HEK293 (cell line): ENCODE data around the gene PPP1R1B.
A peak's percentile ranks its signal among the peaks of the same experiment; 100 is the strongest.

Experiments
- GLI4 ChIP-seq: fragments of 450-650 bp; formaldehyde crosslinking; IDR thresholded peaks from 2 replicates; pipeline ENCODE4 v1.5.1; 2016; ENCODE audit warnings: missing biosample characterization, missing genetic modification characterization
- KLF16 ChIP-seq: fragments of 450-650 bp; formaldehyde crosslinking; IDR thresholded peaks from 2 replicates; pipeline ENCODE4 v1.5.1; 2017; ENCODE audit warnings: missing biosample characterization, missing genetic modification characterization
- OVOL3 ChIP-seq: fragments of 450-650 bp; formaldehyde crosslinking; IDR thresholded peaks from 2 replicates; pipeline ENCODE4 v1.5.1; 2016; ENCODE audit warnings: missing biosample characterization, missing genetic modification characterization
- SCRT1 ChIP-seq: fragments of 450-650 bp; formaldehyde crosslinking; IDR thresholded peaks from 2 replicates; pipeline ENCODE4 v1.5.1; 2016; ENCODE audit warnings: missing biosample characterization, missing genetic modification characterization, borderline replicate concordance
- SCRT2 ChIP-seq: fragments of 450-650 bp; formaldehyde crosslinking; IDR thresholded peaks from 2 replicates; pipeline ENCODE4 v1.5.1; 2016; ENCODE audit warnings: missing biosample characterization, missing genetic modification characterization
- ZFHX2 ChIP-seq: fragments of 450-650 bp; formaldehyde crosslinking; conservative IDR thresholded peaks from 2 replicates; pipeline ENCODE4 v1.5.1; 2016; ENCODE audit warnings: missing biosample characterization, missing genetic modification characterization
- ZNF133 ChIP-seq: fragments of 450-650 bp; formaldehyde crosslinking; IDR thresholded peaks from 2 replicates; pipeline ENCODE4 v1.5.1; 2016; ENCODE audit warnings: missing biosample characterization, missing genetic modification characterization
- ZNF214 ChIP-seq: fragments of 450-650 bp; formaldehyde crosslinking; IDR thresholded peaks from 2 replicates; pipeline ENCODE4 v1.5.1; 2017; ENCODE audit warnings: missing biosample characterization, mild to moderate bottlenecking, missing genetic modification characterization, borderline replicate concordance
- ZNF350 ChIP-seq: fragments of 450-650 bp; formaldehyde crosslinking; IDR thresholded peaks from 2 replicates; pipeline ENCODE4 v1.5.0; 2017; ENCODE audit warnings: missing biosample characterization, mild to moderate bottlenecking, missing genetic modification characterization
- ZNF366 ChIP-seq: fragments of 450-650 bp; formaldehyde crosslinking; conservative IDR thresholded peaks from 2 replicates; pipeline ENCODE4 v1.5.1; 2016; ENCODE audit warnings: missing biosample characterization, missing genetic modification characterization
- ZNF37A ChIP-seq: fragments of 450-650 bp; IDR thresholded peaks from 2 replicates; pipeline ENCODE4 v1.5.1; 2018; ENCODE audit warnings: missing biosample characterization, missing genetic modification characterization
- ZNF423 ChIP-seq: fragments of 450-650 bp; formaldehyde crosslinking; IDR thresholded peaks from 2 replicates; pipeline ENCODE4 v1.5.1; 2016; ENCODE audit warnings: missing biosample characterization, missing genetic modification characterization
- ZNF473 ChIP-seq: fragments of 450-650 bp; formaldehyde crosslinking; IDR thresholded peaks from 2 replicates; pipeline ENCODE4 v1.5.1; 2017; ENCODE audit warnings: missing biosample characterization, missing genetic modification characterization
- ZNF548 ChIP-seq: fragments of 450-650 bp; formaldehyde crosslinking; IDR thresholded peaks from 2 replicates; pipeline ENCODE4 v1.5.1; 2016; ENCODE audit warnings: missing biosample characterization, missing genetic modification characterization
- ZNF585B ChIP-seq: fragments of 450-650 bp; formaldehyde crosslinking; IDR thresholded peaks from 2 replicates; pipeline ENCODE4 v1.5.1; 2016; ENCODE audit warnings: missing biosample characterization, missing genetic modification characterization
- ZNF664 ChIP-seq: fragments of 450-650 bp; formaldehyde crosslinking; IDR thresholded peaks from 2 replicates; pipeline ENCODE4 v1.5.1; 2016; ENCODE audit warnings: missing biosample characterization, missing genetic modification characterization
- ZNF791 ChIP-seq: fragments of 450-650 bp; formaldehyde crosslinking; IDR thresholded peaks from 2 replicates; pipeline ENCODE4 v1.5.1; 2016; ENCODE audit warnings: missing biosample characterization, missing genetic modification characterization
- ZSCAN23 ChIP-seq: fragments of 450-650 bp; formaldehyde crosslinking; IDR thresholded peaks from 2 replicates; pipeline ENCODE4 v1.5.1; 2016; ENCODE audit warnings: missing biosample characterization, missing genetic modification characterization
- TF ChIP-seq, protein P1 (sequence below): fragments of 450-650 bp; formaldehyde crosslinking; IDR thresholded peaks from 2 replicates; pipeline ENCODE4 v1.5.1; 2016; ENCODE audit warnings: missing biosample characterization, missing genetic modification characterization
- TF ChIP-seq, protein P2 (sequence below): fragments of 450-650 bp; formaldehyde crosslinking; IDR thresholded peaks from 2 replicates; pipeline ENCODE4 v1.5.1; 2016; ENCODE audit warnings: missing biosample characterization, missing genetic modification characterization
- TF ChIP-seq, protein P3 (sequence below): fragments of 450-650 bp; formaldehyde crosslinking; IDR thresholded peaks from 2 replicates; pipeline ENCODE4 v1.5.1; 2016; ENCODE audit warnings: missing biosample characterization, missing genetic modification characterization, low read depth
- TF ChIP-seq, protein P4 (sequence below): fragments of 450-650 bp; formaldehyde crosslinking; IDR thresholded peaks from 2 replicates; pipeline ENCODE4 v1.5.1; 2016; ENCODE audit warnings: missing biosample characterization, missing genetic modification characterization
- TF ChIP-seq, protein P5 (sequence below): fragments of 450-650 bp; formaldehyde crosslinking; IDR thresholded peaks from 2 replicates; pipeline ENCODE4 v1.5.1; 2016; ENCODE audit warnings: missing biosample characterization, missing genetic modification characterization
- TF ChIP-seq, protein P6 (sequence below): fragments of 450-650 bp; IDR thresholded peaks from 2 replicates; pipeline ENCODE4 v1.5.1; 2018; ENCODE audit warnings: missing biosample characterization, missing genetic modification characterization
- TF ChIP-seq, protein P7 (sequence below): fragments of 450-650 bp; formaldehyde crosslinking; IDR thresholded peaks from 2 replicates; pipeline ENCODE4 v1.5.1; 2017; ENCODE audit warnings: missing biosample characterization, missing genetic modification characterization
- TF ChIP-seq, protein P8 (sequence below): IDR thresholded peaks from 2 replicates; pipeline ENCODE4 v1.6.1; 2011; ENCODE audit warnings: mild to moderate bottlenecking, low read depth, low read length, borderline replicate concordance

Gene PPP1R1B

DNA sequence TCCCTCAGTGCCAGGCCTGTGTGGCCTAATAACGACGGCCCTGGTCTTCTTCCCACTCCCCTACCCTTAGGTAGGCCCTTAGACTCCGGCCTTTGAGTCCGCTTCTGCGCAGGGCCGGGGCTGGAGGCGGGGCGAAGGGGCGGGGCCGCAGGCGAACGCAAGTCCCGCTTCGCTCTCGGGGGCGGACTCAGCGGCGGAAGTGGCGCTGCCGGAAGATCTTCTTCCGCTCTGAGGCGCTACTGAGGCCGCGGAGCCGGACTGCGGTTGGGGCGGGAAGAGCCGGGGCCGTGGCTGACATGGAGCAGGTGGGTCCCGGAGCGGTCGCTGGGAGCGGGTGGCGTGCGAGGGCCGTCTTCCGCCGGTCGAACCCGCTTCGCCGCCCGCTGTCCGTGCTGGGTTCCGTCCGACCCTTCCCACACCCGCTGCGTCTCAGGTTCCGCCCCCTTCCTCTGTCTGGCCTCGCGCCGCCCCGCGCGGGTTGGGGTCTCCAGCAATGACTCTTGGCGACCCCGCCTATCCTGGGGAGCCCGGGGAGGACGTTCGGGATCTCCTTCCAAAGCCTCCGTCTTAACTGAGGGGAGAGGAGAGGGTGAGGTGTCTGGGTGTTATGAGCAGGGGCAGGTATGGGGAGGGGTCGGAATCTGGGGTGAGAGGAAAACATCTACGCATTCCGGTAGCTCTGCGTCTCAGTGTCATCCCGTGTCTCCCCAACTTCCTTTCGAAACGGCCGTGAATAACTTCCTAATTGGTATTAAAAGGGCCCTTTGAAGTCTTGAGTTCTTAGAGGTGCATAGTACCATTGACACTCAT lies 10.4 kb downstream of the PPP1R1B start, which contains the start of gene STARD3 (continued):
- no peak; the same call in 1 of the 2 replicates for TF ChIP-seq ZNF585B (tag by site-specific recombination)
- no peak for TF ChIP-seq ZNF350 (tag by site-specific recombination)
- TF ChIP-seq ZSCAN23 (tag by site-specific recombination) = no peak
- no peak for TF ChIP-seq ZNF664 (tag by site-specific recombination)
- TF ChIP-seq, protein P1, sequence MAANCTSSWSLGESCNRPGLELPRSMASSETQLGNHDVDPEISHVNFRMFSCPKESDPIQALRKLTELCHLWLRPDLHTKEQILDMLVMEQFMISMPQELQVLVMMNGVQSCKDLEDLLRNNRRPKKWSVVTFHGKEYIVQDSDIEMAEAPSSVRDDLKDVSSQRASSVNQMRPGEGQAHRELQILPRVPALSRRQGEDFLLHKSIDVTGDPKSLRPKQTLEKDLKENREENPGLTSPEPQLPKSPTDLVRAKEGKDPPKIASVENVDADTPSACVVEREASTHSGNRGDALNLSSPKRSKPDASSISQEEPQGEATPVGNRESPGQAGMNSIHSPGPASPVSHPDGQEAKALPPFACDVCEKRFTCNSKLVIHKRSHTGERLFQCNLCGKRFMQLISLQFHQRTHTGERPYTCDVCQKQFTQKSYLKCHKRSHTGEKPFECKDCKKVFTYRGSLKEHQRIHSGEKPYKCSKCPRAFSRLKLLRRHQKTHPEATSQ (tag by site-specific recombination) = peak; percentile 91
- no peak; the same call in 1 of the 2 replicates for TF ChIP-seq OVOL3 (tag by site-specific recombination)
- TF ChIP-seq, protein P2, sequence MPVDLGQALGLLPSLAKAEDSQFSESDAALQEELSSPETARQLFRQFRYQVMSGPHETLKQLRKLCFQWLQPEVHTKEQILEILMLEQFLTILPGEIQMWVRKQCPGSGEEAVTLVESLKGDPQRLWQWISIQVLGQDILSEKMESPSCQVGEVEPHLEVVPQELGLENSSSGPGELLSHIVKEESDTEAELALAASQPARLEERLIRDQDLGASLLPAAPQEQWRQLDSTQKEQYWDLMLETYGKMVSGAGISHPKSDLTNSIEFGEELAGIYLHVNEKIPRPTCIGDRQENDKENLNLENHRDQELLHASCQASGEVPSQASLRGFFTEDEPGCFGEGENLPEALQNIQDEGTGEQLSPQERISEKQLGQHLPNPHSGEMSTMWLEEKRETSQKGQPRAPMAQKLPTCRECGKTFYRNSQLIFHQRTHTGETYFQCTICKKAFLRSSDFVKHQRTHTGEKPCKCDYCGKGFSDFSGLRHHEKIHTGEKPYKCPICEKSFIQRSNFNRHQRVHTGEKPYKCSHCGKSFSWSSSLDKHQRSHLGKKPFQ = no peak
- TF ChIP-seq, protein P3, sequence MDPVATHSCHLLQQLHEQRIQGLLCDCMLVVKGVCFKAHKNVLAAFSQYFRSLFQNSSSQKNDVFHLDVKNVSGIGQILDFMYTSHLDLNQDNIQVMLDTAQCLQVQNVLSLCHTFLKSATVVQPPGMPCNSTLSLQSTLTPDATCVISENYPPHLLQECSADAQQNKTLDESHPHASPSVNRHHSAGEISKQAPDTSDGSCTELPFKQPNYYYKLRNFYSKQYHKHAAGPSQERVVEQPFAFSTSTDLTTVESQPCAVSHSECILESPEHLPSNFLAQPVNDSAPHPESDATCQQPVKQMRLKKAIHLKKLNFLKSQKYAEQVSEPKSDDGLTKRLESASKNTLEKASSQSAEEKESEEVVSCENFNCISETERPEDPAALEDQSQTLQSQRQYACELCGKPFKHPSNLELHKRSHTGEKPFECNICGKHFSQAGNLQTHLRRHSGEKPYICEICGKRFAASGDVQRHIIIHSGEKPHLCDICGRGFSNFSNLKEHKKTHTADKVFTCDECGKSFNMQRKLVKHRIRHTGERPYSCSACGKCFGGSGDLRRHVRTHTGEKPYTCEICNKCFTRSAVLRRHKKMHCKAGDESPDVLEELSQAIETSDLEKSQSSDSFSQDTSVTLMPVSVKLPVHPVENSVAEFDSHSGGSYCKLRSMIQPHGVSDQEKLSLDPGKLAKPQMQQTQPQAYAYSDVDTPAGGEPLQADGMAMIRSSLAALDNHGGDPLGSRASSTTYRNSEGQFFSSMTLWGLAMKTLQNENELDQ (tag by site-specific recombination) = no peak
- no peak for TF ChIP-seq ZNF37A (tag by site-specific recombination)
- TF ChIP-seq, protein P4, sequence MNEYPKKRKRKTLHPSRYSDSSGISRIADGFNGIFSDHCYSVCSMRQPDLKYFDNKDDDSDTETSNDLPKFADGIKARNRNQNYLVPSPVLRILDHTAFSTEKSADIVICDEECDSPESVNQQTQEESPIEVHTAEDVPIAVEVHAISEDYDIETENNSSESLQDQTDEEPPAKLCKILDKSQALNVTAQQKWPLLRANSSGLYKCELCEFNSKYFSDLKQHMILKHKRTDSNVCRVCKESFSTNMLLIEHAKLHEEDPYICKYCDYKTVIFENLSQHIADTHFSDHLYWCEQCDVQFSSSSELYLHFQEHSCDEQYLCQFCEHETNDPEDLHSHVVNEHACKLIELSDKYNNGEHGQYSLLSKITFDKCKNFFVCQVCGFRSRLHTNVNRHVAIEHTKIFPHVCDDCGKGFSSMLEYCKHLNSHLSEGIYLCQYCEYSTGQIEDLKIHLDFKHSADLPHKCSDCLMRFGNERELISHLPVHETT (tag by site-specific recombination) = peak; percentile 64; the same call in 1 of the 2 replicates
- TF ChIP-seq, protein P5, sequence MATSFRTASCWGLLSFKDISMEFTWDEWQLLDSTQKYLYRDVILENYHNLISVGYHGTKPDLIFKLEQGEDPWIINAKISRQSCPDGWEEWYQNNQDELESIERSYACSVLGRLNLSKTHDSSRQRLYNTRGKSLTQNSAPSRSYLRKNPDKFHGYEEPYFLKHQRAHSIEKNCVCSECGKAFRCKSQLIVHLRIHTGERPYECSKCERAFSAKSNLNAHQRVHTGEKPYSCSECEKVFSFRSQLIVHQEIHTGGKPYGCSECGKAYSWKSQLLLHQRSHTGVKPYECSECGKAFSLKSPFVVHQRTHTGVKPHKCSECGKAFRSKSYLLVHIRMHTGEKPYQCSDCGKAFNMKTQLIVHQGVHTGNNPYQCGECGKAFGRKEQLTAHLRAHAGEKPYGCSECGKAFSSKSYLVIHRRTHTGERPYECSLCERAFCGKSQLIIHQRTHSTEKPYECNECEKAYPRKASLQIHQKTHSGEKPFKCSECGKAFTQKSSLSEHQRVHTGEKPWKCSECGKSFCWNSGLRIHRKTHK (tag by site-specific recombination) = no peak
- TF ChIP-seq, protein P6, sequence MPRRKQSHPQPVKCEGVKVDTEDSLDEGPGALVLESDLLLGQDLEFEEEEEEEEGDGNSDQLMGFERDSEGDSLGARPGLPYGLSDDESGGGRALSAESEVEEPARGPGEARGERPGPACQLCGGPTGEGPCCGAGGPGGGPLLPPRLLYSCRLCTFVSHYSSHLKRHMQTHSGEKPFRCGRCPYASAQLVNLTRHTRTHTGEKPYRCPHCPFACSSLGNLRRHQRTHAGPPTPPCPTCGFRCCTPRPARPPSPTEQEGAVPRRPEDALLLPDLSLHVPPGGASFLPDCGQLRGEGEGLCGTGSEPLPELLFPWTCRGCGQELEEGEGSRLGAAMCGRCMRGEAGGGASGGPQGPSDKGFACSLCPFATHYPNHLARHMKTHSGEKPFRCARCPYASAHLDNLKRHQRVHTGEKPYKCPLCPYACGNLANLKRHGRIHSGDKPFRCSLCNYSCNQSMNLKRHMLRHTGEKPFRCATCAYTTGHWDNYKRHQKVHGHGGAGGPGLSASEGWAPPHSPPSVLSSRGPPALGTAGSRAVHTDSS (tag by site-specific recombination) = no peak
- TF ChIP-seq, protein P7, sequence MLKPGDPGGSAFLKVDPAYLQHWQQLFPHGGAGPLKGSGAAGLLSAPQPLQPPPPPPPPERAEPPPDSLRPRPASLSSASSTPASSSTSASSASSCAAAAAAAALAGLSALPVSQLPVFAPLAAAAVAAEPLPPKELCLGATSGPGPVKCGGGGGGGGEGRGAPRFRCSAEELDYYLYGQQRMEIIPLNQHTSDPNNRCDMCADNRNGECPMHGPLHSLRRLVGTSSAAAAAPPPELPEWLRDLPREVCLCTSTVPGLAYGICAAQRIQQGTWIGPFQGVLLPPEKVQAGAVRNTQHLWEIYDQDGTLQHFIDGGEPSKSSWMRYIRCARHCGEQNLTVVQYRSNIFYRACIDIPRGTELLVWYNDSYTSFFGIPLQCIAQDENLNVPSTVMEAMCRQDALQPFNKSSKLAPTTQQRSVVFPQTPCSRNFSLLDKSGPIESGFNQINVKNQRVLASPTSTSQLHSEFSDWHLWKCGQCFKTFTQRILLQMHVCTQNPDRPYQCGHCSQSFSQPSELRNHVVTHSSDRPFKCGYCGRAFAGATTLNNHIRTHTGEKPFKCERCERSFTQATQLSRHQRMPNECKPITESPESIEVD (tag by site-specific recombination) = no peak
- no peak for TF ChIP-seq ZNF366 (tag by site-specific recombination)
- TF ChIP-seq, protein P8, sequence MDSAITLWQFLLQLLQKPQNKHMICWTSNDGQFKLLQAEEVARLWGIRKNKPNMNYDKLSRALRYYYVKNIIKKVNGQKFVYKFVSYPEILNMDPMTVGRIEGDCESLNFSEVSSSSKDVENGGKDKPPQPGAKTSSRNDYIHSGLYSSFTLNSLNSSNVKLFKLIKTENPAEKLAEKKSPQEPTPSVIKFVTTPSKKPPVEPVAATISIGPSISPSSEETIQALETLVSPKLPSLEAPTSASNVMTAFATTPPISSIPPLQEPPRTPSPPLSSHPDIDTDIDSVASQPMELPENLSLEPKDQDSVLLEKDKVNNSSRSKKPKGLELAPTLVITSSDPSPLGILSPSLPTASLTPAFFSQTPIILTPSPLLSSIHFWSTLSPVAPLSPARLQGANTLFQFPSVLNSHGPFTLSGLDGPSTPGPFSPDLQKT = no peak
- no peak for TF ChIP-seq ZNF133 (tag by site-specific recombination)
- TF ChIP-seq ZNF473 = no peak
- no peak for TF ChIP-seq ZNF214
- TF ChIP-seq ZFHX2 = peak; percentile 66
- TF ChIP-seq ZNF791 (tag by site-specific recombination) = no peak
- TF ChIP-seq ZNF423 (tag by site-specific recombination) = no peak
- TF ChIP-seq KLF16 (tag by site-specific recombination) = peak; percentile 96
- no peak for TF ChIP-seq ZNF548 (tag by site-specific recombination)
- TF ChIP-seq GLI4 (tag by site-specific recombination) = 0 out of 2 replicates have a peak, but pooled peaks have one; percentile 51
- no peak; the same call in 1 of the 2 replicates for TF ChIP-seq SCRT2
- no peak for TF ChIP-seq SCRT1
